ENCODE measurements around the gene ABCC5. TPM values are rescaled to one million over a fixed set of nuclear protein-coding genes. Genes with fewer than 3 reads are reported as not detected.

Gene ABCC5
- total and polyA plus RNA-seq, 2 of the 8 experiments (the other 6 are each of a cell fraction or from before 2014, with no cell fraction given), result 25.3 to 40.8 TPM

DNA sequence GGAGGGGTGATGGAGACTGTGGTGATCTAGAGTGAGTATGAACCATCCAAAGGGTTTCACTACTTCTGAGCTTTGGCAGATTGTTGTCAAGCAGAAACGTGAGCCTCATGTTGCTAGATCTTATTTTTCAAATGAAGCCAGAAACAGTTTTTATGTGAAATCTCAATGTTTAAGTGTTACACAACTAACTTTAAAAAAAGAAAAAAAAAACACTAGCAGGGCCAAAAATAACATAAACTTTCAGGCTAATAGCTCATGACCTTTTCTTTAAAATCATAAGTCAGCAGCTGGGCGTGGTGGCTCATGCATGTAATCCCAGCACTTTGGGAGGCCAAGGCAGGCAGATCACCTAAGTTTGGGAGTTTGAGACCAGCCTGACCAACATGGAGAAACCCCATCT is 11.8 kb upstream of the ABCC5 start:
- Histone ChIP-seq H3K27ac (ENCODE audit: low read depth, low read length) (no peak overlapping the region), H2AFZ (ENCODE audit: low read length) (no peak overlapping the region), H4K8ac (ENCODE audit: extremely low read depth, insufficient read depth, low read length) (no peak overlapping the region), H3K23me2 (ENCODE audit: low read depth, low read length) (no peaks in the 10 kb centered on the region), H3K9me3 (ENCODE audit: insufficient read depth in 2 of 2, low read depth in 1 of 2, low read length in 1 of 2) (no peaks in the 10 kb centered on the region), H3K56ac (replicated peaks; ENCODE audit: insufficient read length, low read depth, low read length) (no peak overlapping the region), H3K36me3 (ENCODE audit: control insufficient read depth in 2 of 4, insufficient read depth in 4 of 4, low read length in 3 of 4) (no peaks in the 10 kb centered on the region; a peak in 1 of 8 replicates), H4K5ac (ENCODE audit: insufficient read length, low read depth, low read length) (no peak overlapping the region), H3K4ac (replicated peaks; ENCODE audit: insufficient read length, low read depth, low read length) (no peak overlapping the region), H2BK20ac (ENCODE audit: low read length) (no peak overlapping the region), H4K91ac (replicated peaks; ENCODE audit: insufficient read length, low read length) (no peak overlapping the region), H3K27me3 (replicated peaks in 1 of 4; ENCODE audit: control insufficient read depth in 3 of 4, extremely low read depth in 1 of 4, insufficient read depth in 3 of 4, low read length in 3 of 4) (no peaks in the 10 kb centered on the region), H3K4me2 (ENCODE audit: insufficient read depth in 1 of 2, low read depth in 2 of 2, low read length in 2 of 2) (no peak overlapping the region), H3K4me3 (ENCODE audit: extremely low read depth in 1 of 4, insufficient read depth in 2 of 4, low read depth in 3 of 4, low read length in 4 of 4) (no peak overlapping the region), H3K14ac (ENCODE audit: insufficient read length) (no peak overlapping the region), H3K9ac (replicated peaks in 1 of 4; ENCODE audit: extremely low read depth in 1 of 4, low read depth in 3 of 4, low read length in 3 of 4) (no peak overlapping the region), H2BK15ac (ENCODE audit: low read length) (no peak overlapping the region), H3K18ac (ENCODE audit: extremely low read depth, low read length) (no peak overlapping the region), H2BK12ac (ENCODE audit: low read depth, low read length) (no peak overlapping the region), H4K20me1 (replicated peaks in 1 of 2; ENCODE audit: control insufficient read depth in 1 of 2, insufficient read depth in 2 of 2, low read length in 2 of 2) (peaks cover 0 to 1% of the 10 kb centered on the region in 2 experiments), H2BK5ac (ENCODE audit: low read depth, low read length) (no peak overlapping the region), H3K79me1 (ENCODE audit: low read depth, low read length) (no peaks in the 10 kb centered on the region), H2AK5ac (ENCODE audit: low read depth, low read length) (no peak overlapping the region), H3K79me2 (ENCODE audit: control insufficient read depth in 1 of 2, insufficient read depth in 2 of 2, low read length in 2 of 2) (no peaks in the 10 kb centered on the region), H2BK120ac (replicated peaks; ENCODE audit: low read depth, low read length) (no peak overlapping the region), H3K23ac (ENCODE audit: insufficient read length) (no peak overlapping the region), H3K4me1 (replicated peaks in 1 of 4; ENCODE audit: control insufficient read depth in 3 of 4, insufficient read depth in 4 of 4, low read length in 3 of 4) (no peaks in the 10 kb centered on the region)
- 93% methylated on average over 2 of the region's 2 CpGs; no CpG with 5 or more reads in 1 of the 2 experiments for WGBS, 2 experiments (ENCODE audit: extremely low coverage in 1 of 2, insufficient coverage in 1 of 2, insufficient read length in 1 of 2, insufficient replicate concordance in 2 of 2, low coverage in 1 of 2, low lambda C conversion rate in 2 of 2, missing lambda C conversion rate in 1 of 2)
- DNase-seq (ENCODE audit: low read depth in 1 of 2, low spot score in 2 of 2) (no peak), FAIRE-seq (no peak)
- no peak for TF ChIP-seq TCF12 (IDR thresholded peaks at IDR 0.05; ENCODE audit: low read depth, low read length)
- no peak for TF ChIP-seq GTF2F1 (IDR thresholded peaks at IDR 0.05; ENCODE audit: borderline replicate concordance, low read depth, low read length)
- TF ChIP-seq EZH2 (IDR thresholded peaks at IDR 0.05; ENCODE audit: low read depth, low read length, severe bottlenecking), result no peak
- no peak for TF ChIP-seq BCL11A (IDR thresholded peaks at IDR 0.05; ENCODE audit: low read depth in 2 of 2, low read length in 2 of 2)
- CTCF ChIA-PET (ENCODE audit: partially characterized antibody), result interaction anchor here (0.9 to 1.5 kb wide), 3 partner anchors 11 to 198 kb away, joined by 3 read pairs; no protein-coding TSS in a partner anchor
- POLR2A ChIA-PET (ENCODE audit: partially characterized antibody), result no interaction called here

Measured in H1 (cell line).